B cell (primary cell): Measurements from ENCODE around the gene LACTB. TPM values are rescaled to one million over a fixed set of nuclear protein-coding genes. Genes with fewer than 3 reads are reported as not detected.

Experiments
- ATAC-seq: fragments of 200-7000 bp; cut with Tn5 transposase; one replicate; pipeline ENCODE4 v1.10.0; 2021; ENCODE audit warnings: low read depth, mild to moderate bottlenecking, moderate number of reproducible peaks, moderate library complexity
- CTCF ChIA-PET: fragments of 350-600 bp; sonication (Branson Sonifier 250); formaldehyde crosslinking; loops from one replicate; lab custom pipeline; 2021; ENCODE audit warnings: antibody characterized with exemption, inconsistent platforms; lab: Charles Lee
- POLR2A ChIA-PET: fragments of 350-600 bp; sonication (Branson Sonifier 250); formaldehyde crosslinking; loops from one replicate; lab custom pipeline; 2021; ENCODE audit warnings: antibody characterized with exemption; lab: Charles Lee
- DNase-seq: peaks from one replicate; pipeline ENCODE4 v3.0.0; 2013
- H2AFZ ChIP-seq: 2 replicates; pipeline ENCODE4 v1.6.1; 2012; ENCODE audit warnings: mild to moderate bottlenecking, low read depth, low read length; ENCODE audit not compliant: insufficient read depth, poor library complexity, severe bottlenecking
- H3K27ac ChIP-seq, 2 donors: 1 replicate in 1 of 2; 2 replicates in 1 of 2; pipeline ENCODE4 v1.5.1; 2012 to 2013; ENCODE audit warnings: low read length in 2 of 2, mild to moderate bottlenecking in 2 of 2, moderate library complexity in 1 of 2
- H3K27me3 ChIP-seq, 4 experiments: fragments of 200-600 bp in 1 of 4; sonication (generic) in 1 of 4; replicated peaks in 1 of 4; 1 replicate in 2 of 4; 2 replicates in 2 of 4; pipeline versions ENCODE4 v1.6.1 to v1.7.0; 2013 to 2016; ENCODE audit warnings: low read length in 3 of 4, mild to moderate bottlenecking in 2 of 4, mixed read lengths in 1 of 4, moderate library complexity in 1 of 4; ENCODE audit not compliant: insufficient read depth in 4 of 4, control insufficient read depth in 3 of 4; ENCODE audit errors: control extremely low read depth in 1 of 4
- H3K36me3 ChIP-seq, 2 experiments: replicated peaks in 1 of 2; 1 replicate in 1 of 2; 2 replicates in 1 of 2; pipeline versions ENCODE4 v1.6.1 to v1.7.1; 2013; ENCODE audit warnings: low read length in 1 of 2; ENCODE audit not compliant: insufficient read depth in 2 of 2, control insufficient read depth in 1 of 2; ENCODE audit errors: control extremely low read depth in 1 of 2, extremely low read depth in 1 of 2
- H3K4me1 ChIP-seq, 2 donors: fragments of 200-600 bp in 1 of 2; sonication (generic) in 1 of 2; 1 replicate in 1 of 2; 2 replicates in 1 of 2; pipeline versions ENCODE4 v1.5.1 to v1.6.1; 2013 to 2017; ENCODE audit warnings: low read length in 2 of 2; ENCODE audit not compliant: control insufficient read depth in 2 of 2, insufficient read depth in 2 of 2
- H3K4me2 ChIP-seq: replicated peaks from 2 replicates; pipeline ENCODE3; 2012; ENCODE audit warnings: mild to moderate bottlenecking, low read depth, low read length; ENCODE audit not compliant: poor library complexity, severe bottlenecking
- H3K4me3 ChIP-seq, 5 experiments: fragments of 200-600 bp in 1 of 5; sonication (generic) in 1 of 5; 1 replicate in 3 of 5; 2 replicates in 2 of 5; pipeline versions ENCODE4 v1.5.1 to v1.7.0; 2011 to 2016; ENCODE audit warnings: low read length in 4 of 5, mild to moderate bottlenecking in 4 of 5, low read depth in 2 of 5, control low read depth in 1 of 5, moderate library complexity in 1 of 5; ENCODE audit not compliant: insufficient read depth in 1 of 5; ENCODE audit errors: control extremely low read depth in 1 of 5, extremely low read depth in 1 of 5
- H3K79me2 ChIP-seq: fragments of 200-600 bp; sonication (generic); one replicate; pipeline ENCODE4 v1.6.0; 2016; ENCODE audit warnings: low read length; ENCODE audit not compliant: control insufficient read depth, insufficient read depth
- H3K9ac ChIP-seq: fragments of 200-600 bp; sonication (generic); 2 replicates; pipeline ENCODE4 v1.6.1; 2017; ENCODE audit warnings: mild to moderate bottlenecking, low read length, moderate library complexity
- H3K9me3 ChIP-seq, 3 donors: one replicate each; pipeline versions ENCODE4 v1.6.1 to v1.7.1; 2013; ENCODE audit warnings: low read length in 2 of 3; ENCODE audit not compliant: control insufficient read depth in 2 of 3, insufficient read depth in 1 of 3; ENCODE audit errors: control extremely low read depth in 1 of 3
- H4K20me1 ChIP-seq: 2 replicates; pipeline ENCODE4 v1.6.0; 2012; ENCODE audit warnings: mild to moderate bottlenecking, low read length; ENCODE audit not compliant: insufficient read depth, control insufficient read depth, poor library complexity, severe bottlenecking
- H3K27ac Mint-ChIP-seq: one replicate; pipeline ENCODE4 v1.8.0; 2021; ENCODE audit warnings: mixed read lengths
- H3K27me3 Mint-ChIP-seq: one replicate; pipeline ENCODE4 v1.8.0; 2021; ENCODE audit warnings: mixed read lengths
- H3K4me1 Mint-ChIP-seq: one replicate; pipeline ENCODE4 v1.8.0; 2021; ENCODE audit warnings: mixed read lengths
- H3K4me3 Mint-ChIP-seq: one replicate; pipeline ENCODE4 v1.8.0; 2021; ENCODE audit warnings: mixed read lengths
- H3K9me3 Mint-ChIP-seq: one replicate; pipeline ENCODE4 v1.8.0; 2022; ENCODE audit warnings: mixed read lengths; ENCODE audit not compliant: insufficient read depth
- EZH2 ChIP-seq: IDR thresholded peaks from 2 replicates; pipeline ENCODE4 v1.6.1; 2012; ENCODE audit warnings: borderline replicate concordance, low read depth, mild to moderate bottlenecking, moderate library complexity, low read length; ENCODE audit not compliant: insufficient read depth, poor library complexity, severe bottlenecking
- WGBS: methylation state at CpG from one replicate; pipeline ENCODE4 v1.1.5; 2013; ENCODE audit warnings: missing lambda C conversion rate; ENCODE audit not compliant: insufficient coverage; 5-methylcytosine and 5-hydroxymethylcytosine counted together
- intact Hi-C: fragments of 100-400 bp; cut with micrococcal nuclease; formaldehyde crosslinking; loops from one replicate; pipeline ENCODE4 v1.10.0; 2022
- polyA plus RNA-seq: library from polyadenylated mRNA; depleted of rRNA; stranded (reverse); fragments of >200 nt; gene quantifications from 2 replicates; pipeline ENCODE4 v1.2.3, GENCODE V29; 2012
- total RNA-seq, 2 donors: library from RNA; stranded (reverse); fragments of 120-200 nt in 1 of 2; gene quantifications; 1 replicate in 1 of 2; 2 replicates in 1 of 2; pipeline versions ENCODE4 v1.2.3 to v1.2.4, GENCODE V29; 2013 to 2022
- TF ChIP-seq, protein P1 (sequence below): fragments of 200-600 bp; IDR thresholded peaks from one replicate; pipeline ENCODE4 v1.8.0; 2022; ENCODE audit warnings: antibody characterized with exemption, mild to moderate bottlenecking

The LACTB gene
- total and polyA plus RNA-seq, 2 donors (not counting 1 experiment from before 2014, with no cell fraction given) = 5.0 to 20.0 TPM

DNA sequence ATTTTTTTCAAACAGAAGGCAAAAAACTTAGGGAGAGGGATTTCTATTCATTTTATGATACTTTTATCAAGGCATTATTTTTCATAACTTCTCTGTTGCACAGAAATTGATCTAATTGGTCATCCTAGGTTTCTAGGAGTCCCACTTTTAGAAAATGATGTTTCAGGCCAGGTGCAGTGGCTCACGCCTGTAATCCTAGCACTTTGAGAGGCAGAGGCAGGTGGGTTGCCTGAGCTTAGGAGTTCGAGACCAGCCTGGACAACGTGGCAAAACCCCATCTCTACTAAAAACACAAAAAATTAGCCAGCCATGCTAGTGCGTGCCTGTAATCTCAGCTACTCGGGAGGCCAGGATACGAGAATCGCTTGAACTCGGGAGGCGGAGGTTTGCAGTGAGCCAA, 2.8 kb downstream of the LACTB start:
- CTCF ChIA-PET = no interaction called here
- H3K79me2 ChIP-seq = peaks cover 6% of the 10 kb centered on the region
- TF ChIP-seq, protein P1, sequence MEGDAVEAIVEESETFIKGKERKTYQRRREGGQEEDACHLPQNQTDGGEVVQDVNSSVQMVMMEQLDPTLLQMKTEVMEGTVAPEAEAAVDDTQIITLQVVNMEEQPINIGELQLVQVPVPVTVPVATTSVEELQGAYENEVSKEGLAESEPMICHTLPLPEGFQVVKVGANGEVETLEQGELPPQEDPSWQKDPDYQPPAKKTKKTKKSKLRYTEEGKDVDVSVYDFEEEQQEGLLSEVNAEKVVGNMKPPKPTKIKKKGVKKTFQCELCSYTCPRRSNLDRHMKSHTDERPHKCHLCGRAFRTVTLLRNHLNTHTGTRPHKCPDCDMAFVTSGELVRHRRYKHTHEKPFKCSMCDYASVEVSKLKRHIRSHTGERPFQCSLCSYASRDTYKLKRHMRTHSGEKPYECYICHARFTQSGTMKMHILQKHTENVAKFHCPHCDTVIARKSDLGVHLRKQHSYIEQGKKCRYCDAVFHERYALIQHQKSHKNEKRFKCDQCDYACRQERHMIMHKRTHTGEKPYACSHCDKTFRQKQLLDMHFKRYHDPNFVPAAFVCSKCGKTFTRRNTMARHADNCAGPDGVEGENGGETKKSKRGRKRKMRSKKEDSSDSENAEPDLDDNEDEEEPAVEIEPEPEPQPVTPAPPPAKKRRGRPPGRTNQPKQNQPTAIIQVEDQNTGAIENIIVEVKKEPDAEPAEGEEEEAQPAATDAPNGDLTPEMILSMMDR = no peak
- TF ChIP-seq EZH2 = no peak
- no peak overlapping the region for H3K4me3 ChIP-seq
- no peak overlapping the region for H3K27ac Mint-ChIP-seq
- no peak overlapping the region for H3K4me2 ChIP-seq
- WGBS = 100% methylated on average over 7 of the region's 9 CpGs
- H3K4me3 Mint-ChIP-seq = no peak overlapping the region
- intact Hi-C loops = loop anchor here (5.0 to 10.0 kb wide), 2 partner anchors 1062 to 1260 kb away; partner anchors contain the start of genes PCLAF, TRIP4 and VPS13C
- H3K9me3 ChIP-seq = peaks cover 1 to 11% (median 7%) of the 10 kb centered on the region in 3 donors
- H3K27me3 Mint-ChIP-seq = no peaks in the 10 kb centered on the region
- peaks cover 6 to 9% of the 10 kb centered on the region in 2 donors for H3K4me1 ChIP-seq
- ATAC-seq (no peak), DNase-seq (no peak)
- H2AFZ ChIP-seq = no peak overlapping the region
- H3K27me3 ChIP-seq = no peaks in the 10 kb centered on the region
- POLR2A ChIA-PET = no interaction called here
- H4K20me1 ChIP-seq = no peaks in the 10 kb centered on the region
- peaks cover 14% of the 10 kb centered on the region for H3K4me1 Mint-ChIP-seq
- H3K9ac ChIP-seq = no peak overlapping the region
- no peak overlapping the region for H3K27ac ChIP-seq
- H3K9me3 Mint-ChIP-seq = peaks cover 3% of the 10 kb centered on the region
- H3K36me3 ChIP-seq = peaks cover 5 to 23% of the 10 kb centered on the region in 2 experiments

DNA sequence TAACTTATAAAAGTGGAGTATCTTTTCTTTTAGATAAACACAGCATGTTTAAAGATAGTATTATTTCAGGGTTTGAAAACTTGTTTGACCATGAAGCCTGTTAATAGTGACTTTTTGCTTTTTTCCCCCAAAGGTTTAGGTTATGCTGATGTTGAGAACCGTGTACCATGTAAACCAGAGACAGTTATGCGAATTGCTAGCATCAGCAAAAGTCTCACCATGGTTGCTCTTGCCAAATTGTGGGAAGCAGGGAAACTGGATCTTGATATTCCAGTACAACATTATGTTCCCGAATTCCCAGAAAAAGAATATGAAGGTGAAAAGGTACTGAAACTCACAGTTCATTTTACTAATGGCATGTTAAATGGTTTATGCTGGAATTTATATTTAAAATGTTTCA, 5.1 kb downstream of the LACTB start:
- H3K4me2 ChIP-seq = no peak overlapping the region
- H3K9me3 ChIP-seq = no peaks in the 10 kb centered on the region
- intact Hi-C loops = loop anchor here (10.0 kb wide), 1 partner anchor 1258 kb away; the partner anchor contains the start of genes PCLAF and TRIP4
- no peak for ATAC-seq
- H3K27ac ChIP-seq = no peak overlapping the region
- H4K20me1 ChIP-seq = no peaks in the 10 kb centered on the region
- peaks cover 6% of the 10 kb centered on the region for H3K79me2 ChIP-seq
- peaks cover 5 to 6% of the 10 kb centered on the region in 2 donors for H3K4me1 ChIP-seq
- H3K4me3 ChIP-seq = no peak overlapping the region
- Mint-ChIP-seq H3K9me3 (no peaks in the 10 kb centered on the region), H3K27me3 (no peaks in the 10 kb centered on the region), H3K4me3 (no peak overlapping the region), H3K4me1 (peaks cover 11% of the 10 kb centered on the region), H3K27ac (no peak overlapping the region)
- H3K36me3 ChIP-seq = peaks cover 7 to 33% of the 10 kb centered on the region in 2 experiments
- CTCF ChIA-PET = no interaction called here
- no peak for DNase-seq
- TF ChIP-seq, protein P1 = no peak
- TF ChIP-seq EZH2 = no peak
- no peaks in the 10 kb centered on the region for H3K27me3 ChIP-seq
- POLR2A ChIA-PET = no interaction called here
- H3K9ac ChIP-seq = no peak overlapping the region
- no peak overlapping the region for H2AFZ ChIP-seq
- 100% methylated on average over 2 of the region's 3 CpGs for WGBS
